BJ (cell line): ENCODE results near the gene APOA5. TPM values are rescaled to one million over a fixed set of nuclear protein-coding genes. Genes with fewer than 3 reads are reported as not detected.
A peak's percentile ranks its signal among the peaks of the same experiment; 100 is the strongest.

ENCODE experiments used
- CTCF ChIA-PET: fragments of 350-600 bp; formaldehyde crosslinking; extraction: SDS; loops from one replicate; lab custom pipeline; 2021; ENCODE audit warnings: antibody characterized with exemption, inconsistent platforms; lab: Yijun Ruan, JAX
- POLR2A ChIA-PET: fragments of 300-600 bp; sonication (Branson Sonifier 250); formaldehyde crosslinking; extraction: SDS; loops from one replicate; lab custom pipeline; 2021; ENCODE audit warnings: antibody characterized with exemption; lab: Charles Lee
- DNase-seq: peaks from one replicate; pipeline ENCODE4 v3.0.0-alpha.2; 2011; ENCODE audit warnings: low read depth
- H3K27me3 ChIP-seq: 2 replicates; pipeline ENCODE4 v1.6.0; 2011; ENCODE audit warnings: low read length; ENCODE audit not compliant: control insufficient read depth, insufficient read depth
- H3K36me3 ChIP-seq: 2 replicates; pipeline ENCODE4 v1.5.1; 2011; ENCODE audit warnings: low read length; ENCODE audit not compliant: control insufficient read depth, insufficient read depth
- H3K4me3 ChIP-seq: 2 replicates; pipeline ENCODE4 v1.5.1; 2011; ENCODE audit warnings: low read depth, mild to moderate bottlenecking, control low read depth, low read length
- CTCF ChIP-seq: IDR thresholded peaks from 2 replicates; pipeline ENCODE4 v1.5.1; 2011; ENCODE audit warnings: low read depth, mild to moderate bottlenecking, control low read depth, inconsistent platforms, low read length, moderate library complexity; ENCODE audit not compliant: insufficient read depth
- polyA plus RNA-seq: library from polyadenylated mRNA; depleted of rRNA; stranded (reverse); fragments of >200 nt; gene quantifications from 2 replicates; pipeline ENCODE4 v1.2.3, GENCODE V29; 2011

APOA5 gene
- polyA plus RNA-seq, 1 experiment: not detected

- H3K27me3 ChIP-seq: no peaks in the 10 kb centered on the region
- POLR2A ChIA-PET: no interaction called here
- no peak for TF ChIP-seq CTCF
- H3K36me3 ChIP-seq: peaks cover 10% of the 10 kb centered on the region
- CTCF ChIA-PET: interaction anchor here (0.9 to 1.3 kb wide), 3 partner anchors 9 to 26 kb away, joined by 3 to 4 read pairs (median 3); no protein-coding TSS in a partner anchor
- H3K4me3 ChIP-seq: no peak overlapping the region
- DNase-seq: no peak
These were observed 17.0 kb downstream of the APOA5 start for GRCh38 chr11:116774661-116775060.

GRCh38 chr11:116773203-116774097, 18.2 kb downstream of the APOA5 start:
- Histone ChIP-seq H3K36me3 (peaks cover 3% of the 10 kb centered on the region), H3K4me3 (peak overlapping the region; percentile 94), H3K27me3 (no peaks in the 10 kb centered on the region)
- DNase-seq: no peak
- no peak for TF ChIP-seq CTCF
- ChIA-PET CTCF (no interaction called here), POLR2A (interaction anchor here (0.6 kb wide), 1 partner anchor 15 kb away, joined by 3 read pairs; no protein-coding TSS in a partner anchor)

- no peak for TF ChIP-seq CTCF
- ChIA-PET POLR2A (no interaction called here), CTCF (interaction anchor here (0.6 to 1.7 kb wide), 3 partner anchors 30 to 333 kb away, joined by 3 to 6 read pairs (median 4); no protein-coding TSS in a partner anchor)
- Histone ChIP-seq H3K4me3 (peak within 1 kb of the TSS; percentile 94), H3K36me3 (peaks cover 1% of the 10 kb centered on the region; the same call in 1 of the 2 replicates), H3K27me3 (no peaks in the 10 kb centered on the region)
- no peak for DNase-seq
These were observed 19.1 kb downstream of the APOA5 start, which contains the start of gene BUD13 for GRCh38 chr11:116772443-116773202. TSS of gene BUD13 (minus strand) at chr11:116772987. CDS start at chr11:116772964, 23 bp downstream.

- TF ChIP-seq CTCF: no peak
- ChIA-PET POLR2A (no interaction called here), CTCF (interaction anchor here (1.0 to 1.7 kb wide), 2 partner anchors 29 to 334 kb away, joined by 4 to 6 read pairs; no protein-coding TSS in a partner anchor)
- peak overlapping the region; percentile 94 for H3K4me3 ChIP-seq
- no peaks in the 10 kb centered on the region for H3K27me3 ChIP-seq
- DNase-seq: no peak
- peaks cover 1% of the 10 kb centered on the region; the same call in 1 of the 2 replicates for H3K36me3 ChIP-seq
These were observed 19.7 kb downstream of the APOA5 start for GRCh38 chr11:116771935-116772334.
